NCI-H526 treated with DMSO at 0.1 percent for 48 hours (cell line): ENCODE measurements around the gene ZNG1A.
"Not testable (repeated sequence)": the region's sequence is repeated elsewhere in the genome, so short reads cannot be mapped to it uniquely, and the experiment has no call there.

ENCODE experiments used
- DNase-seq: peaks from one replicate; lab custom pipeline; 2025; lab: John Stamatoyannopoulos, UW

ZNG1A gene

DNA sequence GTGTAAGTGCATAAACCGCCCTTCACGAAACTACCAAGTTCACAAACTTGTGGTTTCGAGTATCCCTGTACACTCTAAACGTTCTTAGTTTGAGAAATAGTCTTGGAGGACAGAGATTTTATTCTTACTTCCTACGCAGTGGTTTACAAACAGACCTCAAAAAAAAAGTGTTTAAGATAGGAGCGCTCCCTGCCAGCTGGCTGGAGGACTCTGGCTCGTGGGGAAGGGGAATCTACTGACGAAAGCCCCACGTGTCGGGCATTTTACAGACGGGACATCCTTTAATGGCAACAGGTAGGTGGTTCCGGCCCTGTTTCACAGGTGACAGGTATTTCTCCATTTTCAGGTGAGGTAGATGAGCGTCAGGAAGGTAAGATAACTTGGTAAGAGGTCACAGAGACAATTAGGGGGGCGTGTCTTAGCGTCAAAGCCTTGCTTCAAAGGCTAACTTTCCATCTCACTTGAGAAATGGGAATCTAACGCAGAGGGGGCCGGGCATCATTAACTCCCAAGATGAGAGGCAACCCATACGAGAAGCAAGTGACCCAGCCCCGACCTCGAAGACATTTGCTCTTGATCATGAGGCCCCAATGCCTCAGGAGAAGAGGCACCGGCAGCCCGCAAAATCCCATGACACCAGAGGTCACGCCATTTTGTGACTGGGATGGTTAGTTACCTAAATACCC, 573 bp downstream of the ZNG1A start:
- not testable (repeated sequence) for DNase-seq

DNA sequence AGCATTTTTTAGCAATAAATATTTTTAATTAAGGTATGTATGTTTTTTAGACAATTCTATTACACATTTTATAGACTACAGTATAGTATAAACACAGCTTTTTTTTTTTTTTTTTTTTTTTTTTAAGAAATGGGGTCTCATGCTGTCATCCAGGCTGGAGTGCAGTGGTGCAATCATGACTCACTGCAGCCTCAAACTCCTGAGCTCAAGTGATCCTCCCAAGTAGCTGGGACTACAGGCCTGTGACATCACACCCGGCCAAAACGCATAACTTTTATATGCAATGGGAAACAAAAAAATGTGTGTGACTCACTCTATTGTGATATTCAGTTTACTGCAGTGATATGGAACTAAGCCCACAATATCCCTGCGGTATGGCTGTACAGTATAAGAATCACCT, 9.1 kb downstream of the ZNG1A start:
- not testable (repeated sequence) for DNase-seq

DNA sequence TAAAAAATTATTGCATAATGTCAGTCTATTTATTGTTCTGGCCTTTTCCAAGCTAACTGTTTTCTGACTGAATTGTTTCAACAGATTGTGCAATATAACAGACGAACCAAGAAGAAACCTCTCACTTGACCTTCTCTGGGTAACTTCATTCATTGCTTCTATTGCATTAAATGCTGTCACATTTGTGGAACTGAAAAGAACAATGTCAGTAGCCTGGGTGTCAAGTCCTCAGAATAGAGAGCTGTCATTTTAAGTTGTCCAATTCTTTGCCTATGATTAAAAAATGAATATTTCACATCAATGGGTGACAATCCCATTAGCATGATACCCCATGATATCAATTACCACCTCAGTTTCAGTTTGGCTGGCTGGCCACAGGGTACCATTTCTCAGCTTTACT, 19.0 kb downstream of the ZNG1A start:
- not testable (repeated sequence) for DNase-seq

DNA sequence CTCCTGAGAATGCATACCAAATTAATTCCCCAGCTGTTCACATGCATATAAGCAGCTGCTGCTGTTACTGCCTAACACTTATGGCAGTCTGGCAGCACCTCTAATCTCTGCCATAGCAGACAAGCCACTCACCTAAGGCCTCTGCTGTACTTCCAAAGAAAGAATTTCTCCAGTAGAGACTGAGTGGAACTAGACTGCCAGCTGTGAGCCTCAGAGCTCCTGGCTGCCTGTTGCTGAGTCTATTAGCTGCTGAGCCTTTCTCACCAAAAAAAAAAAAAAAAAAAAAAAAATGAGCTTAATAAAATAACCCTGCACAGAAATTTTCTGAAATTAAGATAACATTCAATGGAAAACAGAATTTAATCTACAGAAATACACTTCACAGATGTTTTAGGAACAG, 27.7 kb downstream of the ZNG1A start:
- not testable (repeated sequence) for DNase-seq

DNA sequence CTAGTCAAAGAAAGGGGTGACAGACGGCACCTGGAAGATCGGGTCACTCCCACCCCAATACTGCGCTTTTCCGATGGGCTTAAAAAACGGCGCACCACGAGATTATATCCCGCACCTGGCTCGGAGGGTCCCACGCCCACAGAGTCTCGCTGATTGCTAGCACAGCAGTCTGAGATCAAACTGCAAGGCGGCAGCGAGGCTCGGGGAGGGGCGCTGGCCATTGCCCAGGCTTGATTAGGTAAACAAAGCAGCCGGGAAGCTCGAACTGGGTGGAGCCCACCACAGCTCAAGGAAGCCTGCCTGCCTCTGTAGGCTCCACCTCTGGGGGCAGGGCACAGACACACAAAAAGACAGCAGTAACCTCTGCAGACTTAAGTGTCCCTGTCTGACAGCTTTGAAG, 39.0 kb downstream of the ZNG1A start:
- DNase-seq = not testable (repeated sequence)

DNA sequence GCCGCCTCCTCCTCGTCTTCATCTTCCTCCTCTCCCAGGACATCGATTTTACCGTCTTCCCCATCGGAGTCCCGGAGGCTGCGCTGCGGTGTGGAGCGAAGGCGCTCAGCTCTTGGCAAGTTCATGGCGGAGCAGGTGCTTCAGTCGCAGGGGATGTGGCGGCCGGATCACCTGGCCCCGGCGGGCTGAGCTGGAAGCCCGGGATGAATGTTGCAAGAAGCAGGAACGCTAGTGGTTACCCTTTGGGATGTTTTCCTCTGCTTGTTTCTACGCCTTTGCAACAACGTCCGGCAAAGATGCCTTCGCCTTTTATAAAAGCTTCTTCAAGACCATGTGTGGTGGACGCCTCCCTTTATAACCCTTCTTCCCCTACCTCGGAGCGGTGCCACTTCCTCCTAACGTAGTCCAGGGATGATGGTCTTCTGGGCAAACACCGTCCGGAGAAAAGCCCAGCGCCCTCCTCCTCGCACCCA, 60.8 kb downstream of the ZNG1A start, which contains the start of gene FOXD4:
Gene FOXD4, minus strand, starts transcription at position 423 of the 473 bp plus-strand sequence. Its CDS starts 298 bp downstream, at position 125.
- DNase-seq = not testable (repeated sequence)

DNA sequence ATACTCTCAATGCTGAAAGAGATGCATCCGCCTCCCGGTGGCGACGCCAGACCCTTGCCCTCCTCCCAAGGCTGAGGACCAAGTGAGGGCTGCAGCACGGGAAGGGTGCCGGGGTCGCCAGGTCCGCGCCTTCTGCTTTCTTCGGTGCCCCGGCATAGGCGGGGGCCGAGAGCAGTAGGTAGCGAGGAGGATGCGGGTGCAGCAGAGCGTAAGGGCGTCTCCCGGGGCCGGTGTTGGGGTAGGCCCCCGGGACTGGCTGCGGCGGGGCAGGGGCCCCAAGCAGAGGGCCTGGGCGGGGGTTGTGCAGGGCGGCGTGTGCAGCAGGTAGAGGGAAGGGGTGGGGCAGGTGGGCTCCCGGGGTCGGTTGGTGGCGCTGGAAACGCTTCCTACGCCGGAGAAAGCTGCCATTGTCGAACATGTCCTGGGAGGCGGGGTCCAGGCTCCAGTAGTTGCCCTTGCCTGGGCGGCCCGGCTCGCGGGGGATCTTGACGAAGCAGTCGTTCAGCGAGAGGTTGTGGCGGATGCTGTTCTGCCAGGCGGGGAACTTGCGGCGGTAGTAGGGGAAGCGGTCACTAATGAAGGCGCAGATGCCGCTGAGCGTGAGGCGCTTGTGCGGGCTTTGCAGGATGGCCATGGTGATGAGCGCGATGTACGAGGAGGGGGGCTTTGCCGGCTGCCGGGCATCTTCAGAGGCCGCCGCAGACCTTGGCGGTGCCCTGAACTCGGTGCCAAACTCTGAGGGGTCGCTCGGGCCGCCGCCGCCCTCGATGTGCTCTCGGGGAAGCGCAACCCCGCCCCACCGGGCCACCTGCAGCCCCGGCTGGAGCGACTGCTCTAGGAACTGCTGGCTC, 61.5 kb downstream of the ZNG1A start:
- not testable (repeated sequence) for DNase-seq

DNA sequence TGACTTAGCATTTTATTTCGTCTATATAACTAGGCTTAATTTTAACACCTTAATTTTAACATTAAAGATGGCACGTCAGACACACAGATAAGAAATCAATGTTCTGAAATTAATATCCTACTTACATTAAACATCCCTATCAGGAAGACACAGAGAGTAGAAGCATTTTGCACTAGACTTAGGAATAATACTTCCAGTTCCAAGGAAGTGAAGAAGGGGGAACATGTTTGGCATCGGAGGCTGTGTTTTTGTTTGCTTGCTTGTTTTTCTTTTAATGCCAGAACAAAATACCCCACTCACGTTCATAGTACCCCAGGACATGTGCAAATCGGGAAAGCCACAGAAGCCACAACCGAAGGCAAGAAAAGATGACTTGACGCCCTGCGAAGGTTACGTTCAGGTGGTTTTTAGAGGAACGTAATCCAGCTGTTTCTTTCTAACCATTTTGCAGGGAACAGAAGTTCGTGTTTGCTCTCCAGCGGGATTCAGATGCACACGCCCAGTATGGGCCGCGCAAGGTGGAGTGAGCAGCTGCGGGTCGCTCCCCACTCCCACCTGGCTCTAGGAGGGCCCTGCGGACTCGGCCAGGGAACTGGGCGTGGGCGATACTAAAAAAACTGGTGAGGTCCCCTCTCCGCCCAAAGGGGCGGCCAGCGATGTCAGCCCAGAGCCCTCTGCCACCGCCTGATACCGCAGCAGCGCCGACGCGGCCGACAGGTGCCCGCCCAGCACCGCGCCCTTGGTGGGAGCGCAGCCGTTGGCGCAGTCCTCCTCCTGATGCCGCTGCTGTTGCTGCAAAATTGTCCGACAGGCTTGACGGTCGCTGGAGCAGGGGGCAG, 62.4 kb downstream of the ZNG1A start:
- DNase-seq = not testable (repeated sequence)

DNA sequence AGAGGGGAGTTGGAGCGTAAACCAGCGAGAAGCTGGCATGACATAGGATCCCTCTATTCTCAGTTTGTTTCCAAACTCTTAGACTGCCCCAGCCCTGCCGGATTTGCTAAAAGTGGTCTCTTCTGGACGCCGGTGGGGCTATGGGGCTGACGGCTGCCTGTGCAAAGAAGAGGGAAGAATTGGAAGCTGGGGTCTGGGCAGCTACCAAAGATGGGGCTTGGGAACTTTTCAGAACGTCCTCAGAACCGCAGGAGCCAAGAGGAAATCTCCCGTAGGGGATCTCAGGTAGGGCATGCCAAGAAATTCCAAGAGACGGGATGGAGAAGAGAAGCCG, 63.8 kb downstream of the ZNG1A start:
- not testable (repeated sequence) for DNase-seq

DNA sequence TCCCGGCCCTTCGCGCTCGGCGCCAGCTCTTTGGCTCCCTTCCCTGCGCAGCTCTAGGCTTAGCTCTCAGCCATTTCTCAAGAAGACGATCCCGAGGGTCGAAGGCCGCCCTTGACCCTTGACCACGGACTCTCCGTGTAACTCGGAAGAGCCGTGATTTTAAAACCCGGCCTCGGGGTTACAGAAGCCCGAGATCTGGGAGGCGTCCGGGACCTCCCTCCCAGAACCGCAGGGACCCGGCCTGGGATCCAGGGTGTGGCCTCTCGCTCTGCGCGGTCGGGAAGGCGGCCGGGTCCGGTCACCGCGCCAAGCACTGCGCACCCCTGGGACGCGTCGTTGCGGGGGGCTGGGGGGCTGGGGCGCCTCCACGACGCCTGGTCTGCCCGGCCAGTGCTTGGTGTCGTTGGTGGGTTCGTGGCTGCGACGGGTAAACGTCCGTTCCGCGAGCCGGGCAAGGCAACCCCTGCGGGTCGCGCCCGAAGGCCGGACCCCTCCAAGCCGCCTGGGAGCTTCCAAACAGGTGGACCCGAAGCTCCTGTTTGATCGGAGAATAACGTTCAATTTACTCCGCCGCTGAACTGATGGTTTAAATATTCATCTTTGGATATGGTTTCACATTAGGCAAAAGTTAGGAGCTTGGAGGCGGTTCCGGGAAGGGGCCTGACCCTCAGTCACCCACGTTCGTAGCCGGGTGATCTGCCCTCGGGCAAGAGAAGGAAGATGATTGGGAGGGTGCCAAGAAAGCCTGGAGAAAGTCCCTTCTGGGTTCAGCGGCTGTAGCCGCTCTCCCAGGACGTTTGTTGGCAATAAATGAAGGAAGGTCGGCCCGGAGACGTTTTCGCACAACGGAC, 64.4 kb downstream of the ZNG1A start:
- DNase-seq = not testable (repeated sequence)

DNA sequence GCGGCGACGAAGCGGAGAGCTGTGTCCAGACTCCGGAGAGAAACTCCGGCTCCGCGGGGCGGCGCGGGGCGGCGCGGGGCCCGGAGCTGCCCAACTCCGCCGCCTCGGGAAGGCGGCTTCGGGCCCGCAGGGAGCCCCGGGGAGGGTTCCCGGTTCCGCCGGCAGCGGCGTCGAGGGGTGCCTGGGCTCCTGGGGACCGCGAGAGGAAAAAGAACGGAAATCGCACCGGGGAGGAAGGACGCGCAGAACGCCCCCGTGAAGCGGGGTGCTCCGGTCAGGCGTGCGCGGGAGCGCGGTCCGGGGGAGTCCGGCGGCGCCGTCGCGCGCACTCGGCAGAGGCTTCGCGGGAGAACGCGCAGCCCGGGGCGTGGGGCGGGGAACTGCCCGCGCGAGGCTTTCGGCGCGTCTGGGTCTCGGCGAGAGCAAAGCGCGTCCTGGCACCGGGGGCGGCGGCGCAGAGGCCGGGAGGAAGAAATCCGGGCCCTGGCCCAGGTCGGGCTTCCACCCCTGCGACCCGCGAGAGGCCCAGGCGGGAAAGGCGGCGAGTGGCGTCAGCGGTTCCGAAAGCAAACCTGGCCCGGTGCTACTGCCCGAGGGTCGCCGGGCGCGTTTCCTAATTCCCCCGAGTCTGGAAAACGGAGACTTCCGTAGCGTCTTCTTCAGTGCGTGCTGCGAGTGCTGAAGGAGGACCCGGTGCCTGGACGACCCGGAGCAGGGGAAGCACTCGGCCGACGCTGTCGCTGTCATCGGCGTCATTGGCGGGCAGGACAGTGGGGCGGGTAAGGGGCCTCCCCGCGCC, 65.2 kb downstream of the ZNG1A start:
- DNase-seq = not testable (repeated sequence)

DNA sequence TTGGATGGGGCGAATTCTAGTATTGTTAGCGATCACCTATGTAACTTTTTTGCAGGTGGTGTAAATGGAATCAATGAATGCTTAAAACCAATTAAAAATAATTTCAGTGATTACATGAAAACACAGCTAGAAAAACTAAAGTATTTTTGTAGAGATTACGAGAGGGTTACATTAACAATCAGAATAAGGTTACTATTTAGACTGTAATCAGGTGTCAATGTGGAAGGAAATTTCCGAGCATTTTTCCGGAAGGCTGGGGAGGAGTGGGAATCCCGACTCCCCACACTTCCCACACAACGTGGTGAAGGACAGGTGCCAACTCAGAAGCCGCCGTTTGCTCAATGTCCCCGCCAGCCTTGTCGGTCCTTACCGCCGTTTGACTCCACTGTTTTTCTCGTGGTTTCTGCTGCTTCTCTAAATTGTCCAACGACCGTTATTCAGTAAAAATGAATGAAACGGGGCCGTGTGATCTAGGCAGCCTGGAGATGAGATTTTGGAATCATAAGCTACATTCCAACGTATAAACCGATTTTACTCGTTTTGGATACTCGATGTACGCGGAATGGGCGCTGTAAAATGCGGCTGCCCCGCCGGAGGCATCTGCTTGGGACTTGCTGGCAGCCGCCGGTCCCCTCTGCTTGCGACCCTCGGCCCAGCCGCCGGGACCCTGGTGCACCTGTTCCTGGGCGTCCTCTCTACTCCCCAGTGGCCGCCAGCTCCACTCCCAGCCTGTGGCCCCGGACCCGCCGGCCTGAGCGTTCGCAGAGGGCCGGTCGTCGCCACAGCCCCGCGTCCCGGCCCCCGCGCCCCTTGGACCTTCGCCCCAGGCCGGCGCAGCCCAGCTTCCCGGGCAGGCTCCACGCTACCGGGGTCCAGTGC, 66.0 kb downstream of the ZNG1A start:
- DNase-seq = not testable (repeated sequence)

DNA sequence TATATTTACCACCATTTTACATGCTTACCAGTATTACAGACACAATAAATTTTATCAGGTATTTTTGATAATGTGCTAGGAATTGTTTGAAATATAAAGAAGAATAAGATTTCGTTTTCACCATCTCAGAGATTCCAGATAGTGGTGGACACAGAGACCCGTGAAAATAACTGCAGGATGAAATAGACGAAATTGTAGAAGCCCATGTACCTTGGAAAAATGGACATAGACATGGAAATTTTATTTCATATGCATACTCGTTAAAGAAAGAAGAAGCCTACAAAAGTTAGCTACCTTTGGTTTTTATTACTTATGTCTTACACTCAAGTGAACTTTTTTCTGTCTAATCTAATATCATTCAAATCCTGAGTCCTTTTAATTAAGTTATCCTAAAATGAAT, 68.2 kb downstream of the ZNG1A start:
- not testable (repeated sequence) for DNase-seq

DNA sequence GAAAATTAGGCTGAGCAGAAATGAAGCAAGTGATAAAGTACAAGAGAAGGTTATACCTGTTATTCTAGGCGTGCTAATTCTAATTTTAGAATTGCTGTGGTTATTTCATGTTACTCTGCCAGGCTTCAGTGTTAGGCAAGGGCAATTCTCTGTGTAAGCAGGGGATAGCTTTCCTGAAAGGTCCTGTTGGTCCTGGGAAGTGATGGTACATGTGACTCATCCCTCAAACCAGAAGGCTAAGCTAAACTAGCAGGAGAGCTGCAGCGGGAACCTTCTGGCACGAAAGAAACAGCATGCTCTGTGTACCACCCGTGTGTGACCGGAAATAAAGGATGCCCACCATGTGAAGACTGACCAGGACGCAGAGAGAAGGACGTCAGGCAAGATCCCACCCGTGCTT, 69.3 kb downstream of the ZNG1A start:
- DNase-seq = not testable (repeated sequence)

DNA sequence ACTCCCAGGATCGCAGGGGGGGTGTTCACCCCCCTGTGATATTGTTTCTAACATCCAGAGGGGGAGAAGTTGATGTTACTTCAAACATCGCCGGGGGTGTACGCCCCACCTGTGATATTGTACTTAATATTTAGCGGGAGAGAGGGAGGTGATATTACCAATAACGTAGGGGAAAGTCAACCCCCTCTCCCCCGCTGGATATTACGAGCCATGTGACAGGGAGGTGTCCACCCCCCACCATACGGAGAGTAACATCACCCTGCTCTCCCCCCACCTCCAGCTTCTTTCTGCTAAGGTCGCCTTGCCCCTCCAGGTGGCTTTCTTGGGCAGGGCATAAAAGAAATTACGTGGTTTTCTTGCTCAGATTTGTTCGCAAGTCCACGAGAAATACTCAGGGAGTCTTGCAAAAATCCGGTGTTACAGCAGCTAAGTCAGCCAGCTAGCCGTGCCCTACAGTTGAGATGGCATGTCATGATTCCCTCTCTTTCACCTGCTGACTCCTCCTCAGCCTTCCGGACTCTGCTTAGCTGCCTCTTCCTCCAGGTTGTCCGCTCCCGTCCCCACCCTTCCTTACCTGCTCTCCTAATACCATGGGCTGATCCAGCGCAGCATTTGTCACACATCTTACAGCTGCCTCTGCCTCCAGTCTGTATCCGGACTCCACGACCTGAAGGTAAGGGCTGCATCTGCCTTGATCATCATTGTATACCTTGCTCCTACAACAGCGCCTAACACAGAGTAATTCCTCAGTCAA, 69.9 kb downstream of the ZNG1A start:
- not testable (repeated sequence) for DNase-seq

DNA sequence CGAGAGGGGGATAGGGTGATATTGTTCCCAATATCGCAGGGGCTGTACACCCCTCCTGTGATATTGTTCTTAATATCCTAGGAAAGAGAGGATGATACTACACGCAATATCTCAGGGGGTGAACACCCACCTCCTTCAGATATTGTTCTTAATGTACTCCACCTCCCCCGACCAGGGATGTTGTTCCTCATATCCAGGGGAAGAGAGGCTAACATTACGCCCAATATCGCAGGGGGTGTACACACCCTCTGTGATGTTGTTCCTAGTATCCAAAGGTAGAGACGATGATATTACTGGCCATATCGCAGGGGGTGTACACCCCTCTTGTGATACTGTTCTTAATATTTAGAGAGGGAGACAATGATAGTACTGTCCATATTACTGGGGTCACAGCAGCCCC, 72.9 kb downstream of the ZNG1A start:
- DNase-seq = not testable (repeated sequence)

DNA sequence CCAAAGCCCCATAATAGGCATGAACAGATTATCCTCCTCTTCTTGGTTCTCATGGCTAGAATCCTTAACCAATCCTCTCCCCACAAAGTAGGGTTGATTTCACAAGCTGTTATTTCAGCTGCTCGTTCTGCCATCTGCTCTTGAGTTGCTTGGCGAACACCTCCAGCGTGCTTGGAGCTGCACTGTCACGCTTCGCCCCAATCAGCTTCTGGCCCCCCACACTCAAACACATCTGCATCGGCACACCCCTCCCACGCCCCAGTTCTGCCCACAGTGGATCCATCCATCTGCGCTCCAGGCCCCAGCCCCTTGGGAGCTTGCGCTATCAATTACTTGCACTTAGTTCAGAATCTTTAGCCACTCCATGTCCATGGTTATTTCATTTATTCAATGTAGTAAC, 78.4 kb downstream of the ZNG1A start:
- DNase-seq = not testable (repeated sequence)

DNA sequence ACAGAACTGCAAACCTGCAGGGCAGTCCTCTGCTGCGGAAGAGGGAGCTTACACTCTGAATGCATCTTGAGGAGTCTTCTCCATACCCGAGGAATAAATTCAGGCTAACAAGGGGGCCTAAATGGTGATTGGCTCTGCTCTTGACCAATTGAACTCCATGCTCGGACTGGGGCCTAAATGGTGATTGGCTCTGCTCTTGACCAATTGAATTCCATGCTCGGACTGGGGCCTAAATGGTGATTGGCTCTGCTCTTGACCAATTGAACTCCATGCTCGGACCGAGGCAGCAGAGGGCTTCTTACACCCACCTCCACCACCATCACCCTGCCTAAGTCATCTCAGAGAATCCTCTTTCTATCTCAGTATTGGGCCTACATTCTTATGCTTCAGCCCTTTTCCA, 79.0 kb downstream of the ZNG1A start:
- not testable (repeated sequence) for DNase-seq

DNA sequence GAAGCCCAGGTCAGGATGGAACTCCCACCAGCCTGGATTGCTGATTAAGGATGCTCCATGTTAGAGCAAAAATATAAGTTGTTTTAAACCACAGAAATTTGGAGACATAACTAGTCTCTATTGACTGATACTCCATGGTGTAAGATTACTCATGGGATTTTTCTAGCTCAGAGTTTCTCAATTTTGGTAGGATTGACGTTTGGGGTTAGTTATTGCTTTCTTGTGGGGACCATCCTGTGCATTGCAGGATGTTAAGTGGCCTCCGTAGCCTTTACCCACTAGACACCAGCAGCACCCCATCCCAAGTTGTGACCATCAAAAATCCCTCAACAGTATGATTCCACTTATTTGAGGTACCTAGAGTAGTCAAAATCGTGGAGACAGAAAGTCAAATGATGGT, 80.1 kb downstream of the ZNG1A start:
- not testable (repeated sequence) for DNase-seq
